Lower leg skin (tissue), 4 donors: Measurements from ENCODE around the gene CNTFR. TPM values are rescaled to one million over a fixed set of nuclear protein-coding genes. Genes with fewer than 3 reads are reported as not detected.

Source experiments
- DNase-seq, 2 donors: peaks; one replicate each; pipeline ENCODE4 v3.0.0-alpha.2; 2019; ENCODE audit warnings: low spot score in 2 of 2
- H3K4me3 ChIP-seq: fragments of 200-600 bp; sonication (generic); 2 replicates; pipeline ENCODE4 v1.5.1; 2017; ENCODE audit warnings: mild to moderate bottlenecking, low read depth; ENCODE audit not compliant: poor library complexity, severe bottlenecking
- POLR2A ChIP-seq, 2 donors: fragments of 450-650 bp; IDR thresholded peaks; one replicate each; pipeline ENCODE4 v1.6.1; 2016 to 2017; ENCODE audit warnings: antibody characterized with exemption in 2 of 2, mild to moderate bottlenecking in 1 of 2, moderate library complexity in 1 of 2
- WGBS, 2 donors: methylation state at CpG; one replicate each; pipeline ENCODE4 v1.1.5; 2018; 5-methylcytosine and 5-hydroxymethylcytosine counted together
- intact Hi-C: fragments of 100-400 bp; cut with DNase I; formaldehyde crosslinking; loops from one replicate; pipeline ENCODE4 v1.15.0; 2023; ENCODE audit warnings: low total_unique reads
- total RNA-seq, 4 donors: library from RNA; depleted of rRNA; stranded (reverse); fragments of >200 nt; gene quantifications; one replicate each; pipeline ENCODE4 v1.1.0, GENCODE V29; 2016
- TF ChIP-seq, protein P1 (sequence below), 3 donors: fragments of 450-650 bp; IDR thresholded peaks; one replicate each; pipeline ENCODE4 v1.5.1; 2016; ENCODE audit warnings: antibody characterized with exemption in 3 of 3, mild to moderate bottlenecking in 3 of 3, moderate library complexity in 2 of 3

CNTFR gene
- total RNA-seq, 4 donors from 2014 or later, result 2.5 to 13.4 (median 3.9) TPM

DNA sequence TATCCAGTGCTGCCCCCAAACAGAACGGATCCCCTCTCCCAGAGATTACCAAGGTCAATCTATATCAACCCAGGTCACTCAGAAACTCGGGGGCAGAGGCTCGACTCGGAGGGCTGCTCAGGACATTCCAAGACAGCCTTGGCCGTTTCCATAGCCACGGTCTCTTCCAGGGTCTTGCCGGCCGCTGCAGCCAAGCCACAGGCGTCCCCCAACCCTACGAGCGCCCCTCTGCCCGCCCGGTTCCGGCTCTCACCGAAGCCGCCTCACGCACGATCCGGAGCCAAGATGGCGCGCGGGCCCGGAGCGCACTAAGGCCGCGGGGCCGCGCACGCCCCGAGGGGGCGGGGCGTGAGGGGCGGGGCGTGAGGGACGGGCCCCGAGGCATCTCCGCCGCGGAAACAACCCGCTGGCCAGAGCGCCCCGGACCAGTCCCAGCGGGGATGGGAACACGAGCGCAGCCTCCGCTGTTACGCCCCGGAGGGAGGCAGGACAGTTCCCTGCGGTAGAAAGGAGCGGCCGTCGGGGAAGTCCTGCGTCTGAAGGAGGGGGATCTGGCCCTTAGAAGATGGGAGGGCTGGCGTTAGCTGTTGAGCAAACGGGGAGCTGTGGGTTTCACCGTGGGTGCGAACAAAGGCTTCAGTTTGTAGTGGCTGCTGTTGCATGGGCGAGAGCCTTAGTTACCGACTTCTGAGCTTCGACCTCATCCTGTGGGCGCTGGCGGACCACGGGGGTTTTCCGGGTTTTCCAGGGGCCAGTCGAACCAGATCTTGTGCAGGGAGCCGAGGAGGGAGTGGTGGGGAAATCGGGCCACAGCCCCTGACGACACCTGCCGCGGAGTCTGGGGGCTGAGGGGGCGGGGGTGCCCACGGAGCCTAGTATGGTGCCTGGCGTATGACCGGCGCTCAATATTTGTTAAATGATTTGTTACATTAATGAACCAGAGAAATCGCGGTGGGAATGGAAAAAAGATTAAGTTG lies 22.6 kb upstream of the CNTFR start, which contains the start of gene RPP25L:
RPP25L (minus strand) TSS at position 287 of the 977 bp plus-strand sequence. CDS start 801 bp downstream, outside the sequence.
- intact Hi-C loops, result no loop called here
- peak in 1 of 2 donors; percentile 24 for TF ChIP-seq POLR2A (IDR thresholded peaks at IDR 0.05)
- TF ChIP-seq, protein P1, sequence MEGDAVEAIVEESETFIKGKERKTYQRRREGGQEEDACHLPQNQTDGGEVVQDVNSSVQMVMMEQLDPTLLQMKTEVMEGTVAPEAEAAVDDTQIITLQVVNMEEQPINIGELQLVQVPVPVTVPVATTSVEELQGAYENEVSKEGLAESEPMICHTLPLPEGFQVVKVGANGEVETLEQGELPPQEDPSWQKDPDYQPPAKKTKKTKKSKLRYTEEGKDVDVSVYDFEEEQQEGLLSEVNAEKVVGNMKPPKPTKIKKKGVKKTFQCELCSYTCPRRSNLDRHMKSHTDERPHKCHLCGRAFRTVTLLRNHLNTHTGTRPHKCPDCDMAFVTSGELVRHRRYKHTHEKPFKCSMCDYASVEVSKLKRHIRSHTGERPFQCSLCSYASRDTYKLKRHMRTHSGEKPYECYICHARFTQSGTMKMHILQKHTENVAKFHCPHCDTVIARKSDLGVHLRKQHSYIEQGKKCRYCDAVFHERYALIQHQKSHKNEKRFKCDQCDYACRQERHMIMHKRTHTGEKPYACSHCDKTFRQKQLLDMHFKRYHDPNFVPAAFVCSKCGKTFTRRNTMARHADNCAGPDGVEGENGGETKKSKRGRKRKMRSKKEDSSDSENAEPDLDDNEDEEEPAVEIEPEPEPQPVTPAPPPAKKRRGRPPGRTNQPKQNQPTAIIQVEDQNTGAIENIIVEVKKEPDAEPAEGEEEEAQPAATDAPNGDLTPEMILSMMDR (IDR thresholded peaks at IDR 0.05), result no peak
- WGBS, 2 donors, result 1% methylated on average over 39 to 74 of the region's 77 CpGs
- peak; percentile 78 to 95 for DNase-seq
- peak within 1 kb of the TSS; percentile 43 for H3K4me3 ChIP-seq

DNA sequence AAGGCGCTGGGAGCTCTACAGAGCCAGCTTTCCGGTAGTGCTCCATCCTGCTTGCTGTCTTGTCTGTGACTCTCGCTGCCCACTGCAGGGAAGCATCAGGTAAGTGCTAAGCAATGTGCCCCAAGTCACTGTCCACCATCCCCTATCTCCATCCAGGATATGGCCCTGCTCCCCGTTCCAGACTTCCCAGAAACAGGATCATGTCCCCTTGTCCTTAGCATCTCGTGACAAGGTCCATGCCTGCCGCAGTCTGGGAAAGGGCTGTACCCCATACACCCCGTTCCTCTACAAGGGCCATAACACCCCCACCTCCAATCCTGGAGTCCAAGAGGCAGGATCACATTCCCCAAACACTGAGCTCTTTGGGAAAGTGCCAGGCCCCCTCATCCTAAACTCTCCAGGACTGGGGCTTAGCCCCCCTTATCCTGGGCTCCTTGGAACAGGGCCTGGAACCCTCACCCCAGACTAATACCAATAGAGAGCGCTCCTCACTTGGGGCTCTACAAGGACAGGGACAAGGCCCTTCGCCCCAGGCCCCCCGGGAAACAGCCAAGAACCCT lies 21.8 kb upstream of the CNTFR start:
- intact Hi-C loops, result no loop called here
- H3K4me3 ChIP-seq, result peak overlapping the region; percentile 43
- WGBS, 2 donors, result 64 to 68% methylated on average over 9 to 10 of the region's 10 CpGs
- TF ChIP-seq, protein P1 (IDR thresholded peaks at IDR 0.05), result no peak
- TF ChIP-seq POLR2A (IDR thresholded peaks at IDR 0.05), result no peak
- DNase-seq, result no peak

DNA sequence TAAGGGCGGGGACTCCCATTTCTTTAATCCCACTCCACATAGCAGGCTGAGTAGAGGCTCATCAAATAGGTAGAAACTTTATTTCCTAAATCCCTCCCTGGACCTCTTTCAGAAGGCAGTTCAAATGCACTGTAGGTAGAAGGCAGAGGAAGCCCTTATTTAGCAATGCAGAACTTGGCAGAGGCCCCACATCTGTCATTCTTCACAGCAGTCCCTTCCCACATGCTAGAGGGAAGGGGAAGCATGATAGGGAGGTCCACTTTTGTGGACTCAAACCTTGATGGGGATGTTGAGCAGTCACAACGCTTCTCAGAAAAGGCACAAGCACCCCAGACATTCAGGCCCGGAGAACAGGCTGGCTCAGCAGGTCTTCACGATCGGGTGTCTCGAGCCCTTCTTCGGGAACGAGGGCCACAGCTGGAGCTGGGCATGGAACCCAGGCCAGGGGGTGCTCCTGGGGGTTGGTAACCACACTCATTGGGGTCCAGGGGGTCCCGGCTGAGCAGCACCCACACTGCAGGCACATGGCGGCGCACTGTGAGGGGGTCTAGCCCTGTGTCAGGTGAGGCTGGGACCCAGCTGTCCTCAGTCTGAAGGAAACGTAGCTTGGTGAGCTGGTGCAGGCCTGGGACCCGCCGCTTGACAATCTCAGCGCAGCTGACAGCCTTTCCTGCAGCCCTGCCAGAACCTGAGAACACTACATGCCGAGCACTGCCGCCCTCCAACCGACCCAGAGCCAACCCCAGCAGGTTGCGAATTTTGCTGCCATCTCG lies 21.1 kb upstream of the CNTFR start:
- 91 to 94% methylated on average over 15 to 17 of the region's 20 CpGs for WGBS, 2 donors
- TF ChIP-seq, protein P1 (IDR thresholded peaks at IDR 0.05), result no peak
- no peak for TF ChIP-seq POLR2A (IDR thresholded peaks at IDR 0.05)

DNA sequence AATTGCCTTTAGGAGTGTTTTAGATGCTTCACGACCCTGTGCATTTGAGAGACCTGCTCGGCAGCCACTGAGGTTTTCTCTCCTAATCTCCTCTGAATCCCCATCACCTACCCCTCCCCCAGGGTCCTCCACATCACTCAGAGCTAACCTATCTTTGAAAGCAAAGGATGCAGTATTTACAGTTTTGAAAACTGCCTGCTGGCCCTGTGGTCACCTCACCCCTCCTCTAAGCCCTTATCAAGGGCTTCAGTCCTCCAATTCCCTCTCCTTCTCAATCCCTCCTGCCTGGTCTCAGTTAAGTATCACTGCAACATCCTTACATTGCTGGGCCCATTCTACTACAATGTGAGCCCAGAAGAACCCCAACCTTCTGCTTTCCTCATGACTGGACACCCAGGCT lies 17.8 kb upstream of the CNTFR start:
- no peak for DNase-seq
- WGBS, 2 donors, result 41 to 55% methylated on average over 2 of the region's 2 CpGs
- no peak overlapping the region for H3K4me3 ChIP-seq
- intact Hi-C loops, result no loop called here
- TF ChIP-seq, protein P1 (IDR thresholded peaks at IDR 0.05), result no peak
- TF ChIP-seq POLR2A (IDR thresholded peaks at IDR 0.05), result no peak

More for the DNA sequence above, 21.1 kb upstream of the CNTFR start:
- H3K4me3 ChIP-seq, result no peak overlapping the region
- no peak for DNase-seq
- intact Hi-C loops, result no loop called here

DNA sequence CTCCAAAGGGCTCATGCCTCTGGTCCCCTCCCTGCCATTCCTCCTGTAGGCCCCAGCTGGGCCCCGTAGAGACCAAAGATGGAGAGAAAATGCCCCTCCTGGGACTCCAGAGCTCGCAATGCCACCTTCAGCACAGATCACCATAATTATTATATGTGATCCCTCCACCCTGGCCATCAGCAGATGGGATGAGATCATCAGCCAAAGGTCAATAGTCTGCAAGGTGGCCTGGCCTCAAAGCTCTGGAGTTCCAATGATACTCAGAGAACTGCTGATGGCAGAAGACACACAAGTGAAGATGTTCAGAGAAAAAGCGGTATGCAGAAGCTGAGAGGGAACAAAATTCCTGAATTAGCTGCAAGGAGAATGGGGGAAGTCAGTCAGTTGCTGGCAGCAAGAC lies 17.4 kb upstream of the CNTFR start:
- 85 to 86% methylated on average over 3 of the region's 3 CpGs for WGBS, 2 donors
- TF ChIP-seq, protein P1 (IDR thresholded peaks at IDR 0.05), result no peak
- no peak for TF ChIP-seq POLR2A (IDR thresholded peaks at IDR 0.05)
- intact Hi-C loops, result no loop called here
- H3K4me3 ChIP-seq, result no peak overlapping the region
- no peak for DNase-seq
